ENCODE measurements around the gene DLG5. TPM values are rescaled to one million over a fixed set of nuclear protein-coding genes. Genes with fewer than 3 reads are reported as not detected.

Gene DLG5
- polyA plus RNA-seq, 3 donors, result 0.14 to 0.77 TPM; not detected in 1

GRCh38 chr10:77741746-77742145 is 184.8 kb downstream of the DLG5 start:
- no peaks in the 10 kb centered on the region for H3K79me2 ChIP-seq (ENCODE audit: insufficient read depth, low read length)
- H3K36me3 Mint-ChIP-seq, result no peaks in the 10 kb centered on the region
- H3K27ac ChIP-seq (ENCODE audit: low read depth in 1 of 2, low read length in 2 of 2), result no peak overlapping the region
- peaks cover 0 to 5% of the 10 kb centered on the region in 2 donors for H3K9me3 ChIP-seq (replicated peaks in 1 of 2; ENCODE audit: control insufficient read depth in 1 of 2, insufficient read depth in 1 of 2, low read length in 2 of 2)
- no peaks in the 10 kb centered on the region for H4K20me1 ChIP-seq (ENCODE audit: insufficient read depth, low read length)
- H3K27me3 Mint-ChIP-seq (ENCODE audit: low read depth in 3 of 3), result peaks cover 3 to 8% (median 6%) of the 10 kb centered on the region in 3 donors
- no peak overlapping the region for H3K27ac Mint-ChIP-seq
- no peak overlapping the region for H3K4me3 Mint-ChIP-seq
- no peak overlapping the region for H2AFZ ChIP-seq (ENCODE audit: insufficient read depth, low read depth, low read length, poor library complexity, severe bottlenecking)
- intact Hi-C loops (cut with micrococcal nuclease), result no loop called here
- no peaks in the 10 kb centered on the region for H3K36me3 ChIP-seq (replicated peaks in 1 of 2; ENCODE audit: control insufficient read depth in 1 of 2, insufficient read depth in 2 of 2, low read length in 2 of 2)
- DNase-seq, result no peak
- H3K4me2 ChIP-seq (replicated peaks; ENCODE audit: extremely low read depth, low read length, poor library complexity, severe bottlenecking), result no peak overlapping the region
- no CpG with 5 or more reads among the region's 2 CpGs for WGBS (ENCODE audit: insufficient coverage)
- no peak for TF ChIP-seq CTCF (IDR thresholded peaks at IDR 0.05)
- no peak overlapping the region for H3K4me3 ChIP-seq (replicated peaks in 1 of 3; ENCODE audit: low read depth in 2 of 3, low read length in 3 of 3)
- no peaks in the 10 kb centered on the region for H3K27me3 ChIP-seq (ENCODE audit: control insufficient read depth in 2 of 2, insufficient read depth in 2 of 2, low read length in 2 of 2)
- H3K4me1 ChIP-seq (ENCODE audit: control insufficient read depth in 1 of 2, insufficient read depth in 2 of 2, low read length in 2 of 2), result no peaks in the 10 kb centered on the region
- H3K9me3 Mint-ChIP-seq, result peaks cover 4 to 12% (median 8%) of the 10 kb centered on the region in 7 donors
- H3K9ac ChIP-seq (ENCODE audit: insufficient read depth, low read length, poor library complexity, severe bottlenecking), result no peak overlapping the region
- H3K4me1 Mint-ChIP-seq, result no peaks in the 10 kb centered on the region

Small RNAs within 50 kb of the gene (small RNA-seq; reads per million reads assigned to genes)
- not detected for gene RF00017 (ENCODE audit: insufficient read length, low read depth)
- gene RN7SL284P (ENCODE audit: insufficient read length, low read depth), result not detected
- gene RNU6-1266P (ENCODE audit: insufficient read length, low read depth), result not detected

Other genes starting within 250 kb of the DLG5 start
- 1 to 10 TPM; 2.7 to 5.2 (median 4.7) TPM for gene POLR3A, start 102.8 kb upstream of the DLG5 start, polyA plus RNA-seq
- gene RPS24, start 107.1 kb upstream of the DLG5 start, polyA plus RNA-seq, result 1,000 to 10,000 TPM in 1 of 3 donors, 100 to 1,000 TPM in 2; 801 to 2,073 (median 840) TPM

Measured in CD14-positive monocyte (primary cell).